Keratinocyte (primary cell): ENCODE results near the gene SMIM26. TPM values are rescaled to one million over a fixed set of nuclear protein-coding genes. Genes with fewer than 3 reads are reported as not detected.

Experiments
- DNase-seq: peaks from one replicate; pipeline ENCODE4 v3.0.0-alpha.2; 2011; ENCODE audit warnings: low read depth, missing footprints, low spot score
- FAIRE-seq: peaks from 2 replicates; lab custom pipeline; 2011; peaks lifted over from hg19 to GRCh38; lab: Jason Lieb, UNC
- H2AFZ ChIP-seq: 2 replicates; pipeline ENCODE4 v1.6.0; 2012; ENCODE audit warnings: low read length, control low read depth, inconsistent platforms; ENCODE audit not compliant: control insufficient read depth
- H3K27ac ChIP-seq: 2 replicates; pipeline ENCODE4 v1.5.1; 2011; ENCODE audit warnings: low read length; ENCODE audit not compliant: control insufficient read depth, insufficient read depth
- H3K27me3 ChIP-seq: 3 replicates; pipeline ENCODE4 v1.6.0; 2011; ENCODE audit warnings: low read length; ENCODE audit not compliant: control insufficient read depth, insufficient read depth; ENCODE audit errors: extremely low read depth
- H3K36me3 ChIP-seq, 2 experiments: 2 replicates in 1 of 2; 3 replicates in 1 of 2; pipeline ENCODE4 v1.5.1; 2011; ENCODE audit warnings: low read length in 2 of 2, mild to moderate bottlenecking in 1 of 2; ENCODE audit not compliant: control insufficient read depth in 2 of 2, insufficient read depth in 2 of 2; ENCODE audit errors: extremely low read depth in 1 of 2
- H3K4me1 ChIP-seq: 3 replicates; pipeline ENCODE4 v1.5.1; 2011; ENCODE audit warnings: low read length; ENCODE audit not compliant: control insufficient read depth, insufficient read depth; ENCODE audit errors: extremely low read depth
- H3K4me2 ChIP-seq: 3 replicates; pipeline ENCODE4 v1.6.0; 2011; ENCODE audit warnings: low read depth, low read length; ENCODE audit not compliant: control insufficient read depth, insufficient read depth; ENCODE audit errors: extremely low read depth
- H3K4me3 ChIP-seq, 3 experiments: fragments of 200-600 bp in 1 of 3; sonication (generic) in 1 of 3; 2 replicates in 2 of 3; 3 replicates in 1 of 3; pipeline ENCODE4 v1.5.1; 2011 to 2016; ENCODE audit warnings: low read length in 3 of 3, mild to moderate bottlenecking in 3 of 3, control low read depth in 2 of 3, inconsistent platforms in 1 of 3, low read depth in 1 of 3, mixed read lengths in 1 of 3, mixed run types in 1 of 3, moderate library complexity in 1 of 3; ENCODE audit not compliant: control insufficient read depth in 2 of 3, insufficient read depth in 2 of 3; ENCODE audit errors: extremely low read depth in 1 of 3
- H3K79me2 ChIP-seq: 2 replicates; pipeline ENCODE4 v1.6.0; 2012; ENCODE audit warnings: low read length; ENCODE audit not compliant: control insufficient read depth, insufficient read depth
- H3K9ac ChIP-seq: 3 replicates; pipeline ENCODE4 v1.6.0; 2011; ENCODE audit warnings: low read length; ENCODE audit not compliant: control insufficient read depth, insufficient read depth; ENCODE audit errors: extremely low read depth
- H3K9me1 ChIP-seq: 3 replicates; pipeline ENCODE4 v1.6.0; 2011; ENCODE audit warnings: low read length; ENCODE audit not compliant: control insufficient read depth, insufficient read depth; ENCODE audit errors: extremely low read depth
- H3K9me3 ChIP-seq: 2 replicates; pipeline ENCODE4 v1.5.1; 2012; ENCODE audit warnings: low read depth, low read length; ENCODE audit not compliant: control insufficient read depth
- H4K20me1 ChIP-seq: 3 replicates; pipeline ENCODE4 v1.6.0; 2011; ENCODE audit warnings: low read length; ENCODE audit not compliant: control insufficient read depth, insufficient read depth; ENCODE audit errors: extremely low read depth
- EZH2 ChIP-seq: IDR thresholded peaks from one replicate; pipeline ENCODE4 v1.6.1; 2012; ENCODE audit warnings: inconsistent platforms, mild to moderate bottlenecking, low read length, moderate library complexity
- dilution Hi-C: fragments of 300-500 bp; cut with MboI; formaldehyde crosslinking; loops from one replicate; pipeline ENCODE4 v1.7.0; 2020; ENCODE audit warnings: low sequenced_read_pairs; ENCODE audit not compliant: extremely low pct_ligation_motif_present
- polyA plus RNA-seq, 5 experiments: library from polyadenylated mRNA; depleted of rRNA in 3 of 5; stranded (reverse) in 3 of 5; stranded (forward) in 1 of 5; unstranded in 1 of 5; fragments of >200 nt; gene quantifications; 1 replicate in 1 of 5; 2 replicates in 3 of 5; 3 replicates in 1 of 5; pipeline versions ENCODE4 v1.2.1 to v1.2.3, GENCODE V29; 2011 to 2012; ENCODE audit warnings: missing spikeins in 2 of 5, low read depth in 1 of 5, low replicate concordance in 1 of 5
- TF ChIP-seq, protein P1 (sequence below), 3 experiments: IDR thresholded peaks in 1 of 3; conservative IDR thresholded peaks in 1 of 3; optimal IDR thresholded peaks in 1 of 3; 2 replicates in 2 of 3; 3 replicates in 1 of 3; pipeline versions ENCODE3 to v1.5.1; 2011; ENCODE audit warnings: low read length in 3 of 3, mild to moderate bottlenecking in 3 of 3, moderate library complexity in 2 of 3, control low read depth in 1 of 3, inconsistent platforms in 1 of 3; ENCODE audit not compliant: insufficient read depth in 2 of 3; ENCODE audit errors: extremely low read depth in 1 of 3

SMIM26 gene
- polyA plus RNA-seq, 1 donor (not counting 4 experiments of a cell fraction or from before 2014, with no cell fraction given), result 124 TPM

DNA sequence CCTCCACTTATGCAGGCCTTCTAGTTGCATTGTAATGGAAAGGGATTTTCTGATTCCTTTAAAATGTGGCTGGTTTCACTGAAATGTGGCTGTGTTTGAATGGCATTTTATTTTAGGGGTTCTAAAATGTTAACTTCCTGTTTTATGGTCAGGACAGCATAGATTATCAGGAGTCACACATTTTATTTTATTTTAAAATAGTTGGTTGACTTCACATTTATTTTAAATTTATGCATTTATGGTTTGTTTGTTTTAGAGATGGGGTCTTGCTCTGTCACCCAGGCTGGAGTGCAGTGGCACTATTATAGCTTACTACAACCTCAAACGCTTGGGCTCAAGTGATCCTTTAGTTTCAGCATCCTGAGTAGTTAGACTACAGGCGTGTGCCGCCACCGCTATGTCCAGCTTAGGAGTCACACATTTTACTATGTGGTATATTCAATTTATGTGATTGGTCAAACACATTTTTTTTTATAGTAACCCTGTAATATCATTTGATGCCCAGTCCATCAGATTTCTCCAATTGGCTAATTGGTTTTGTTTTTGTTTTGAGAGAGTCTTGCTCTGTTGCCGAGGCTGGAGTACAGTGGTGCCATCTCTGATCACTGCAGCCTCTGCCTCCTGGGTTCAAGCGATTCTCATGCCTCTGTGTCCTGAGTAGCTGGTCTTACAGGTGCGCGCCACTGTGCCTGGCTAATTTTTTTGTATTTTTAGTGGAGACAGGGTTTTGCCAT is 22.9 kb downstream of the SMIM26 start:
- no peak overlapping the region for H3K9ac ChIP-seq
- H3K9me3 ChIP-seq, result no peaks in the 10 kb centered on the region
- H3K79me2 ChIP-seq, result peaks cover 21% of the 10 kb centered on the region
- no peak for DNase-seq
- peaks cover 8% of the 10 kb centered on the region for H3K4me1 ChIP-seq
- dilution Hi-C loops, result no loop called here
- H3K4me3 ChIP-seq, result no peak overlapping the region
- H3K9me1 ChIP-seq, result no peaks in the 10 kb centered on the region
- no peak overlapping the region for H2AFZ ChIP-seq
- H3K27me3 ChIP-seq, result no peaks in the 10 kb centered on the region
- no peak for TF ChIP-seq EZH2
- TF ChIP-seq, protein P1, sequence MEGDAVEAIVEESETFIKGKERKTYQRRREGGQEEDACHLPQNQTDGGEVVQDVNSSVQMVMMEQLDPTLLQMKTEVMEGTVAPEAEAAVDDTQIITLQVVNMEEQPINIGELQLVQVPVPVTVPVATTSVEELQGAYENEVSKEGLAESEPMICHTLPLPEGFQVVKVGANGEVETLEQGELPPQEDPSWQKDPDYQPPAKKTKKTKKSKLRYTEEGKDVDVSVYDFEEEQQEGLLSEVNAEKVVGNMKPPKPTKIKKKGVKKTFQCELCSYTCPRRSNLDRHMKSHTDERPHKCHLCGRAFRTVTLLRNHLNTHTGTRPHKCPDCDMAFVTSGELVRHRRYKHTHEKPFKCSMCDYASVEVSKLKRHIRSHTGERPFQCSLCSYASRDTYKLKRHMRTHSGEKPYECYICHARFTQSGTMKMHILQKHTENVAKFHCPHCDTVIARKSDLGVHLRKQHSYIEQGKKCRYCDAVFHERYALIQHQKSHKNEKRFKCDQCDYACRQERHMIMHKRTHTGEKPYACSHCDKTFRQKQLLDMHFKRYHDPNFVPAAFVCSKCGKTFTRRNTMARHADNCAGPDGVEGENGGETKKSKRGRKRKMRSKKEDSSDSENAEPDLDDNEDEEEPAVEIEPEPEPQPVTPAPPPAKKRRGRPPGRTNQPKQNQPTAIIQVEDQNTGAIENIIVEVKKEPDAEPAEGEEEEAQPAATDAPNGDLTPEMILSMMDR (optimal IDR thresholded peaks at IDR 0.05 in 1 of 3, IDR thresholded peaks at IDR 0.05 in 1 of 3, conservative IDR thresholded peaks at IDR 0.05 in 1 of 3; ENCODE audit: extremely low read depth in 1 of 3, insufficient read depth in 2 of 3, low read length in 3 of 3), result no peak
- H3K4me2 ChIP-seq, result no peak overlapping the region
- H3K27ac ChIP-seq, result no peak overlapping the region
- H4K20me1 ChIP-seq, result no peaks in the 10 kb centered on the region
- no peak for FAIRE-seq
- no peaks in the 10 kb centered on the region for H3K36me3 ChIP-seq

DNA sequence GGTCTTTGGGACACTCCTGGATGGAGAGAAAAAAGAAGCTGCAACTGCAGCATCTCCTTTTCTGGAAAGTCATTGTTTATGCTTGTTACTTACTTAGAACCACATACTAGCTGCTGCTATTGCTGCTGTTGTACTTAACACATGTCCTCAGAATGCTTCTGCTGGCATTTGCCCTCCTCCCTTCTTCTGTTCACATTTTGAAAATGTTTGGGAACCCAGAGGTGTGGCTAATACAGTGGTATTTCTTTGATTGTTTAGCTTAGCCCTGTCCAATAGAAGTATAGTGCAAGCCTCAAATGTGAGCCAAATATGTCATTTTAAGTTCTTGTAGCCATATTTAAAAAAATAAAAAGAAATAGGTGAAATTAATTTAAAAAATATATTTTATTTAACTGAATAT is 29.0 kb downstream of the SMIM26 start:
- H4K20me1 ChIP-seq, result no peaks in the 10 kb centered on the region
- H2AFZ ChIP-seq, result no peak overlapping the region
- H3K36me3 ChIP-seq, result peaks cover 4 to 8% of the 10 kb centered on the region in 2 experiments
- peaks cover 8% of the 10 kb centered on the region for H3K79me2 ChIP-seq
- no peaks in the 10 kb centered on the region for H3K9me1 ChIP-seq
- no peak overlapping the region for H3K9ac ChIP-seq
- dilution Hi-C loops, result no loop called here
- no peak overlapping the region for H3K4me2 ChIP-seq
- TF ChIP-seq, protein P1 (optimal IDR thresholded peaks at IDR 0.05 in 1 of 3, IDR thresholded peaks at IDR 0.05 in 1 of 3, conservative IDR thresholded peaks at IDR 0.05 in 1 of 3; ENCODE audit: extremely low read depth in 1 of 3, insufficient read depth in 2 of 3, low read length in 3 of 3), result no peak
- TF ChIP-seq EZH2, result no peak
- no peak overlapping the region for H3K27ac ChIP-seq
- no peaks in the 10 kb centered on the region for H3K9me3 ChIP-seq
- H3K4me1 ChIP-seq, result no peaks in the 10 kb centered on the region
- FAIRE-seq (no peak), DNase-seq (no peak)
- H3K4me3 ChIP-seq, result no peak overlapping the region
- H3K27me3 ChIP-seq, result no peaks in the 10 kb centered on the region
